ENCODE measurements around the gene TSPAN14. TPM values are rescaled to one million over a fixed set of nuclear protein-coding genes. Genes with fewer than 3 reads are reported as not detected.

TSPAN14 gene
- polyA plus RNA-seq, 3 donors from 2014 or later, result 141 to 363 (median 226) TPM

DNA sequence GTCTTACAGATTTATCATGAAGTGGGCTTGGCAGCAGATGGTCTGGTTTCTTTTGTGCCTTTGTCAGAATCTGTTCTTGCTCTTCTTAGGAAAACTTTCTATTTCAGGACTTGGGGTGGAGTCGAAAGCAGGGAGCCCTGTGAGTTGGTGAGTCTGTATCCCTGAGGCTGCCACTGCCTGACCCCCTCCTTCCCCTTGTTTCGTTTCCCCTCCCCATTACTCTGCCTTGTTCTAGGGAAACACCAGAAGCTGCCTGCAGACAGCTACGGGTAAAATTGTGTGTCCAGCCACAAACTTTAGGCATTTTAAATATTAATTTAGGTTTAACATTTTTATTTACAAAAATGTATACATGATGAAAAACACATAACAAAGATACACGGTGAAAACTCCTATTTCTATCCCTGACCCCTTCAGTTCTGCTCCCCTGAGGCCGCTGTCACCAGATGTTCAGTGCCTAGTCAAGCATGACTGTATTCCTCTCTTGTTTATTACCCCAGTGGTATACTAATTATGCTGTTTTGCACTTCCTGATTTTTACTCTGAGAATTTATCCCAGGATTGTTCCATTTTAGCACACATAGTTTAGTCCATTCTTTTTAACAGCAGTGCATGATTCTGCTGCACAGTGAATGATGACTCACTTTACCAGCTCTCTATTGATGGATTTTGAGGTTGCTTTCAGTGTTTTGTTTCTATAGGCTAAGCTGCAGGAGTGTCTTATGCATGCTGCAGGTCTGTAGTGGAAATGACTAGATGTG is 9.1 kb downstream of the TSPAN14 start:
- Mint-ChIP-seq H3K27me3 (ENCODE audit: low read depth in 3 of 3) (peaks cover 2 to 11% (median 2%) of the 10 kb centered on the region in 3 donors), H3K4me3 (peak overlapping the region; percentile 71 to 97 (median 75)), H3K9me3 (no peaks in the 10 kb centered on the region), H3K27ac (peak overlapping the region; percentile 92 to 97 (median 94)), H3K36me3 (peaks cover 0 to 15% (median 3%) of the 10 kb centered on the region in 3 donors), H3K4me1 (peaks cover 100% of the 10 kb centered on the region in 2 donors)
- no peak for DNase-seq

- Mint-ChIP-seq H3K9me3 (no peaks in the 10 kb centered on the region), H3K27ac (peak overlapping the region; percentile 92 to 97 (median 94)), H3K4me1 (peaks cover 100% of the 10 kb centered on the region in 2 donors), H3K36me3 (peaks cover 0 to 15% (median 3%) of the 10 kb centered on the region in 3 donors), H3K4me3 (peak overlapping the region; percentile 71 to 97 (median 75)), H3K27me3 (ENCODE audit: low read depth in 3 of 3) (peaks cover 2 to 11% (median 2%) of the 10 kb centered on the region in 3 donors)
- no peak for DNase-seq
These were observed 9.8 kb downstream of the TSPAN14 start for GRCh38 chr10:80463868-80464267.

- Mint-ChIP-seq H3K36me3 (peaks cover 0 to 15% (median 3%) of the 10 kb centered on the region in 3 donors), H3K27me3 (ENCODE audit: low read depth in 3 of 3) (peaks cover 0 to 8% (median 2%) of the 10 kb centered on the region in 3 donors), H3K4me1 (peaks cover 100% of the 10 kb centered on the region in 2 donors), H3K4me3 (peak overlapping the region; percentile 75 to 97 (median 87)), H3K9me3 (no peaks in the 10 kb centered on the region), H3K27ac (peak overlapping the region; percentile 92 to 97 (median 94))
- DNase-seq, result no peak
These were observed 10.7 kb downstream of the TSPAN14 start for GRCh38 chr10:80464557-80465450.

DNA sequence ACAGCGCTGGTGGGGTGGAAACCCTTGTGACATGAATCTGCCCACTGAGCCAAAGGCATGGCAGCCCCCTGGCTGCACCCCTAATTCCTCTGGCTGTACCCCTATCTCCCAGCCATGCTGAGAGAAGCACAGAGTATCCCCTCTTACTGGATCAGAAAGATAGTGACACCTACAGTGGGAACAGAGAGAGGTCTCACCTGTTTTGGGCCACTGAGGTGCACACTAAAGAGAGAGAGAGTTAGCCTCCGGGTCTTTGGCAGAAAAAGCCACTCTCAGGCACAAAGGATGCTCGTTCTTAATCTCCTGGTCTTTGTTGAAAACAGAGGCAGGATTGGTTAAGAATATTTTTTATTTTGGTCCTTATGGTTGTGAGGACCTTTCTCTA is 11.3 kb downstream of the TSPAN14 start:
- H3K4me3 Mint-ChIP-seq, result peak overlapping the region; percentile 75 to 97 (median 87)
- peak overlapping the region; percentile 92 to 97 (median 94) for H3K27ac Mint-ChIP-seq
- H3K9me3 Mint-ChIP-seq, result no peaks in the 10 kb centered on the region

DNA sequence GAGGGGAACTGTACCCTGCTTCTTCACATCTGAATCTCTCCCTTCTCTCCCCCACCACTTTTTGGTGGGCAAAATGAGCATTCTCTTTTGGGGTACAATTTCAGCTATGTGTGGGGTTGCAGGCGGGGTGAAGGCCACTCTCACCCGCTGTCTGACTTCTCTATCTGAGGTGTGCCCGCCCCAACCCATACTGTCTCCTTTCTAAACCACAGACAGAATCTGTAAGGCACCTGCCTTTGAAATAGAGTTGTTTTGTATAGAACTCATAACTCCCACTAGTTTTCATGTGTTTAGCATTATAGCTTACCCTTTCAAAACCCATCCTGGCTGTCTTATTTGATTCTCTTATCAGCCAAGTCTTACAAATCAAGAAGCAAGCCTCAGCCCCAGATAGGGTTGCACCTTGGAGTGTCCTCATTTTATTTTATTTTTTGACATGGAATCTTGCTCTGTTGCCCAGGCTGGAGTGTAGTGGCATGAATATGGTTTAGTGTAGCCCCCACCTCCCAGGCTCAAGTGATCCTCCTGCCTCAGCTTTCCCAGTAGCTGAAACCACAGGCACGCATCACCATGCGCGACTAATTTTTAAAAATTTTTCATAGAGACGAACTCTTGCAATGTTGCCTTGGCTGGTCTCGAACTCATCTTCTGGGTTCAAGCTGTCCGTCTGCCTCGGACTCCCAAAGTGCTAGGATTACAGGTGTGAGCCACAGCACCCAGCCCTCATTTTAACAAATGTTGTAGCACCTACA is 11.9 kb downstream of the TSPAN14 start:
- peak overlapping the region; percentile 92 to 97 (median 94) for H3K27ac Mint-ChIP-seq
- H3K4me3 Mint-ChIP-seq, result peak overlapping the region; percentile 75 to 97 (median 87)
- no peaks in the 10 kb centered on the region for H3K9me3 Mint-ChIP-seq
- peaks cover 99 to 100% of the 10 kb centered on the region in 2 donors for H3K4me1 Mint-ChIP-seq
- peaks cover 0 to 4% (median 2%) of the 10 kb centered on the region in 3 donors for H3K27me3 Mint-ChIP-seq (ENCODE audit: low read depth in 3 of 3)
- peak in 2 of 3 donors; percentile 40 to 47 for DNase-seq
- H3K36me3 Mint-ChIP-seq, result peaks cover 0 to 12% (median 3%) of the 10 kb centered on the region in 3 donors

More for the DNA sequence above, 11.3 kb downstream of the TSPAN14 start:
- peaks cover 0 to 8% (median 2%) of the 10 kb centered on the region in 3 donors for H3K27me3 Mint-ChIP-seq (ENCODE audit: low read depth in 3 of 3)
- peaks cover 99 to 100% of the 10 kb centered on the region in 2 donors for H3K4me1 Mint-ChIP-seq
- no peak for DNase-seq
- peaks cover 0 to 15% (median 3%) of the 10 kb centered on the region in 3 donors for H3K36me3 Mint-ChIP-seq

DNA sequence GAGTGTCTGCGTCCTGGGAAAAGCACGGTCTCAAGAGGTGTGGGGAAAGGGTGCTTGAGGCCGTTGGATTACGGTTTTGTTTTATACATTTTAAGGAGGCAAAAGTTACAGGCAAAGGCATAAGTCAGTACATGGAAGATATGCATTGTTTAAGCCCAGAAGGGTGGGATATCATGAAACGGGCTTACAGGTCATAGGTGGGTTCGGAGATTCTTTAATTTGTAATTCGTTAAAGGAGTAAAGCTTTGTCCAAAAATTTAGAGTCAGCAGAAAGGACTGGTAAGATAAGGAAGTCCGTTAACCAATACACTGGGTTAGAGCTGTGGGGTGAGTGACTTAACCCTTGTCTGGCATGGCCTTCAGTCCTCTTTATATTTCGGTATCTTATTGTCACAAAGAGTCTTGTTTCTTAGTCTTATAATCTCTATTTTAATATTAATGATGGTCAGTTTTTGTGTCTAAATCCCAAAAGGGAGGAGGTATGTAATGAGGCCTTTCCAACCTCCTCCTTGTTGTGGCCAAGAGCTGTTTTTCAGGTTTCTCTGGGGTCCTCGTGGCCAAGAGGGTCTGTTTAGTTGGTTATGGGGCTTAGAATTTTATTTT is 12.7 kb downstream of the TSPAN14 start:
- DNase-seq, result no peak

GRCh38 chr10:80468002-80468401 is 13.9 kb downstream of the TSPAN14 start:
- peaks cover 0 to 6% (median 2%) of the 10 kb centered on the region in 3 donors for H3K27me3 Mint-ChIP-seq (ENCODE audit: low read depth in 3 of 3)
- peak overlapping the region; percentile 92 to 97 (median 94) for H3K27ac Mint-ChIP-seq
- peak overlapping the region; percentile 75 to 97 (median 87) for H3K4me3 Mint-ChIP-seq
- no peaks in the 10 kb centered on the region for H3K9me3 Mint-ChIP-seq
- H3K4me1 Mint-ChIP-seq, result peaks cover 99 to 100% of the 10 kb centered on the region in 2 donors
- H3K36me3 Mint-ChIP-seq, result peaks cover 0 to 17% (median 3%) of the 10 kb centered on the region in 3 donors
- DNase-seq, result peak; percentile 55 to 58 (median 57)

More for the DNA sequence above, 12.7 kb downstream of the TSPAN14 start:
- peaks cover 99 to 100% of the 10 kb centered on the region in 2 donors for H3K4me1 Mint-ChIP-seq
- peak overlapping the region; percentile 75 to 97 (median 87) for H3K4me3 Mint-ChIP-seq
- H3K36me3 Mint-ChIP-seq, result peaks cover 0 to 13% (median 3%) of the 10 kb centered on the region in 3 donors
- H3K27ac Mint-ChIP-seq, result peak overlapping the region; percentile 92 to 97 (median 94)
- H3K27me3 Mint-ChIP-seq (ENCODE audit: low read depth in 3 of 3), result peaks cover 0 to 5% (median 2%) of the 10 kb centered on the region in 3 donors
- no peaks in the 10 kb centered on the region for H3K9me3 Mint-ChIP-seq

DNA sequence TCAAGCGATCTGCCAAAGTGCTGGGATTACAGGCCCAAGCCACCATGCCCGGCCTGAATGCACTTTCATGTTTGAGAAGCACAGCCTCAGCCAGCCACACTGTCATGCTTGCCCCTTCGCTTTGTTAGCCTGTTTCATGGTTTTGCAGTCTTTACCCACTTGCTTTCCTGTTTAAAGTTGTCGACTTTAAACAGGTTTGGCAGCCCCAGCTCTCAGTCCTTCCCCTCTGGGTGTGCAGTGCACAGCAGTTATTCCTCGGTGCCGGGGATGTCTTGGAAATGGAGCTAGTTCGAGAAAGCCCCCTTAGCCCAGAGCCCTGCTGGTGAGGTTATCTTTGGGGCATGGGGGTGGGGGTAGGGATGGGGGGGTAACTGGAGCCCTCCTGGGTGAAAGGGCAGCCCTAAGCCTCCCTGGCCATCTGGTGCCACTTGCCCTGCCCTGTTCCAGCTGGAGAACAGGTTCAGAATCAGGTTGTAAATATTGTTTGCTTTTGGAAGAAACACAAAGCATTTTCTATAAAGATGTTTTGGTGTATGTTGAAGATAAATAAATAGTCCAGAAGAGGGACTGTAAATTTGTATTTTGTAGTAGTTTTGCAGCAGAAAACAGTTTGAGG is 14.8 kb downstream of the TSPAN14 start:
- Mint-ChIP-seq H3K4me1 (peaks cover 99 to 100% of the 10 kb centered on the region in 2 donors), H3K9me3 (no peaks in the 10 kb centered on the region), H3K4me3 (peak overlapping the region; percentile 75 to 97 (median 87)), H3K36me3 (peaks cover 0 to 10% (median 2%) of the 10 kb centered on the region in 3 donors), H3K27ac (peak overlapping the region; percentile 92 to 97 (median 94)), H3K27me3 (ENCODE audit: low read depth in 3 of 3) (peaks cover 0 to 6% (median 0%) of the 10 kb centered on the region in 3 donors)
- peak; percentile 45 to 50 (median 50) for DNase-seq

- peak overlapping the region; percentile 42 to 81 (median 63) for H3K4me3 Mint-ChIP-seq
- H3K36me3 Mint-ChIP-seq, result peaks cover 0 to 10% (median 3%) of the 10 kb centered on the region in 3 donors
- H3K27me3 Mint-ChIP-seq (ENCODE audit: low read depth in 3 of 3), result peaks cover 0 to 4% (median 0%) of the 10 kb centered on the region in 3 donors
- H3K9me3 Mint-ChIP-seq, result no peaks in the 10 kb centered on the region
- peaks cover 98 to 100% of the 10 kb centered on the region in 2 donors for H3K4me1 Mint-ChIP-seq
- H3K27ac Mint-ChIP-seq, result peak overlapping the region; percentile 15 to 95 (median 86)
- DNase-seq, result no peak
These were observed 16.2 kb downstream of the TSPAN14 start for GRCh38 chr10:80470266-80470665.

DNA sequence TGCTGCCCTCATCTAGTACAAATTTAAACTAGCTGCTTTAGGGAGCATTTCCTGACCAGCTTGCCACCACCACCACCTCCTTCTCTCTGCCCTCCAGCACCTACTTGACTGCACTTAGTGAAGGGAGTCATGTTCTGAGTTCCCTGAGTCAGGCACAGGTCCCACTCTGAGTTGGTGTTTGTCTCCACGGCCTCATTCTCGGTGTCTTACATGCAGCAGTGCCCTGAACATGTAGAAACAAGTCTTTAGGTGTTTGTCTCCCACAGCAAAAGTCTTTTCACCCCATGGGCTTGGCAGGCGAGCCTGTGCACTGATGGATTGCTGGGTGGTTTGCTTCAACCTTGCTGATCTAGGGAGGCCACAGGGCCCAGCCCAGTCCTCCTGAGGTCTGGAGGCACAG is 16.9 kb downstream of the TSPAN14 start:
- H3K9me3 Mint-ChIP-seq, result no peaks in the 10 kb centered on the region
- peaks cover 96 to 99% of the 10 kb centered on the region in 2 donors for H3K4me1 Mint-ChIP-seq
- peak overlapping the region; percentile 58 to 81 (median 69) for H3K4me3 Mint-ChIP-seq
- DNase-seq, result no peak
- H3K27ac Mint-ChIP-seq, result peak overlapping the region; percentile 80 to 95 (median 86)
- peaks cover 0 to 4% (median 0%) of the 10 kb centered on the region in 3 donors for H3K27me3 Mint-ChIP-seq (ENCODE audit: low read depth in 3 of 3)
- H3K36me3 Mint-ChIP-seq, result peaks cover 0 to 6% (median 3%) of the 10 kb centered on the region in 3 donors

- H3K27ac Mint-ChIP-seq, result peak overlapping the region; percentile 80 to 95 (median 86)
- peaks cover 0 to 4% (median 0%) of the 10 kb centered on the region in 3 donors for H3K27me3 Mint-ChIP-seq (ENCODE audit: low read depth in 3 of 3)
- peaks cover 91 to 95% of the 10 kb centered on the region in 2 donors for H3K4me1 Mint-ChIP-seq
- peak overlapping the region; percentile 36 to 70 (median 62) for H3K4me3 Mint-ChIP-seq
- H3K9me3 Mint-ChIP-seq, result no peaks in the 10 kb centered on the region
- no peak for DNase-seq
- H3K36me3 Mint-ChIP-seq, result peaks cover 0 to 6% (median 3%) of the 10 kb centered on the region in 3 donors
These were observed 17.7 kb downstream of the TSPAN14 start for GRCh38 chr10:80471715-80472233.

Measured in immature natural killer cell (primary cell).